GM23338 (cell line): ENCODE measurements around the gene TNFRSF8. TPM values are rescaled to one million over a fixed set of nuclear protein-coding genes. Genes with fewer than 3 reads are reported as not detected.

ENCODE experiments used
- ATAC-seq: fragments of 200-7000 bp; cut with Tn5 transposase; 3 replicates; pipeline ENCODE4 v1.9.1; 2020
- DNase-seq: peaks from one replicate; pipeline ENCODE4 v3.0.0-alpha.2; 2015; ENCODE audit warnings: low spot score
- H2AFZ ChIP-seq: fragments of 200-600 bp; sonication (generic); 2 replicates; pipeline ENCODE4 v1.8.0; 2016; ENCODE audit warnings: antibody characterized with exemption, mild to moderate bottlenecking, moderate library complexity
- H3F3A ChIP-seq: fragments of 200-600 bp; sonication (generic); replicated peaks from 2 replicates; pipeline ENCODE4 v1.8.0; 2017; ENCODE audit warnings: antibody characterized with exemption, mixed run types, low read depth
- H3K27ac ChIP-seq: fragments of 200-600 bp; sonication (generic); 2 replicates; pipeline ENCODE4 v1.6.1; 2016; ENCODE audit warnings: low read depth
- H3K27me3 ChIP-seq: fragments of 200-600 bp; sonication (generic); 2 replicates; pipeline ENCODE4 v1.8.0; 2016; ENCODE audit warnings: mild to moderate bottlenecking, mixed run types, moderate library complexity; ENCODE audit not compliant: insufficient read depth
- H3K36me3 ChIP-seq: fragments of 200-600 bp; sonication (generic); 2 replicates; pipeline ENCODE4 v1.8.0; 2016; ENCODE audit warnings: mild to moderate bottlenecking; ENCODE audit not compliant: insufficient read depth
- H3K4me1 ChIP-seq: fragments of 200-600 bp; sonication (generic); 2 replicates; pipeline ENCODE4 v1.8.0; 2016; ENCODE audit warnings: mild to moderate bottlenecking, moderate library complexity; ENCODE audit not compliant: insufficient read depth
- H3K4me2 ChIP-seq: fragments of 200-600 bp; sonication (generic); 2 replicates; pipeline ENCODE4 v1.7.1; 2017; ENCODE audit warnings: mixed run types
- H3K4me3 ChIP-seq: fragments of 200-600 bp; sonication (generic); 2 replicates; pipeline ENCODE4 v1.6.1; 2016; ENCODE audit warnings: mixed run types
- H3K79me2 ChIP-seq: fragments of 200-600 bp; sonication (generic); replicated peaks from 2 replicates; pipeline ENCODE4 v1.8.0; 2017; ENCODE audit warnings: mild to moderate bottlenecking; ENCODE audit not compliant: insufficient read depth
- H3K9me2 ChIP-seq: fragments of 200-600 bp; sonication (generic); 2 replicates; pipeline ENCODE4 v1.8.0; 2017; ENCODE audit not compliant: insufficient read depth
- H4K20me1 ChIP-seq: fragments of 200-600 bp; sonication (generic); replicated peaks from 2 replicates; pipeline ENCODE4 v1.8.0; 2017; ENCODE audit warnings: mild to moderate bottlenecking; ENCODE audit not compliant: insufficient read depth
- H3K27ac Mint-ChIP-seq: 2 replicates; pipeline ENCODE4 v1.8.0; 2020; ENCODE audit warnings: inconsistent platforms, mild to moderate bottlenecking, moderate library complexity, mixed read lengths
- H3K27me3 Mint-ChIP-seq: 3 replicates; pipeline ENCODE4 v1.8.0; 2022; ENCODE audit warnings: low read depth, mild to moderate bottlenecking, moderate library complexity, mixed read lengths, inconsistent platforms; ENCODE audit not compliant: insufficient read depth, poor library complexity
- H3K36me3 Mint-ChIP-seq: 3 replicates; pipeline ENCODE4 v1.8.0; 2021; ENCODE audit warnings: low read depth, mild to moderate bottlenecking, inconsistent platforms, moderate library complexity, mixed read lengths
- H3K4me1 Mint-ChIP-seq: 3 replicates; pipeline ENCODE4 v1.8.0; 2020; ENCODE audit warnings: mild to moderate bottlenecking, inconsistent platforms, mixed read lengths
- H3K4me3 Mint-ChIP-seq: 3 replicates; pipeline ENCODE4 v1.8.0; 2021; ENCODE audit warnings: moderate library complexity, mild to moderate bottlenecking, inconsistent platforms, mixed read lengths
- H3K9me3 Mint-ChIP-seq: 3 replicates; pipeline ENCODE4 v1.8.0; 2020; ENCODE audit warnings: moderate library complexity, mild to moderate bottlenecking, inconsistent platforms, mixed read lengths
- CREB1 ChIP-seq: fragments of 250-450 bp; sonication (Bioruptor Pico); IDR thresholded peaks from 2 replicates; pipeline ENCODE4 v1.5.0; 2020; ENCODE audit warnings: low read depth, mild to moderate bottlenecking, moderate library complexity
- CTCF ChIP-seq, 2 experiments: fragments of 200-600 bp in 1 of 2; sonication (generic) in 1 of 2; conservative IDR thresholded peaks; 2 replicates each; pipeline versions ENCODE4 v1.5.1 to v1.6.1; 2016 to 2017; ENCODE audit warnings: antibody characterized with exemption in 2 of 2, low read depth in 2 of 2, mild to moderate bottlenecking in 2 of 2, moderate library complexity in 1 of 2
- ETS1 ChIP-seq: IDR thresholded peaks from 2 replicates; pipeline ENCODE4 v1.6.1; 2016; ENCODE audit warnings: antibody characterized with exemption
- EZH2 ChIP-seq: fragments of 200-600 bp; sonication (generic); IDR thresholded peaks from one replicate; pipeline ENCODE4 v1.8.0; 2017; ENCODE audit warnings: antibody characterized with exemption, mild to moderate bottlenecking, low read depth; ENCODE audit not compliant: unreplicated experiment
- EZH2phosphoT487 ChIP-seq: fragments of 200-600 bp; sonication (generic); IDR thresholded peaks from one replicate; pipeline ENCODE4 v1.8.1; 2018; ENCODE audit warnings: antibody characterized with exemption; ENCODE audit not compliant: unreplicated experiment
- JUNB ChIP-seq: IDR thresholded peaks from one replicate; pipeline ENCODE4 v1.6.1; 2016; ENCODE audit warnings: antibody characterized with exemption; ENCODE audit not compliant: unreplicated experiment
- NANOG ChIP-seq: IDR thresholded peaks from 2 replicates; pipeline ENCODE4 v1.6.1; 2016; ENCODE audit warnings: antibody characterized with exemption, borderline replicate concordance
- POLR2AphosphoS5 ChIP-seq: IDR thresholded peaks from 2 replicates; pipeline ENCODE4 v1.6.1; 2016; ENCODE audit warnings: antibody characterized with exemption, low read depth
- REST ChIP-seq: IDR thresholded peaks from one replicate; pipeline ENCODE4 v1.6.1; 2018; ENCODE audit warnings: antibody characterized with exemption; ENCODE audit not compliant: unreplicated experiment
- STAT1 ChIP-seq: IDR thresholded peaks from one replicate; pipeline ENCODE4 v1.6.1; 2016; ENCODE audit warnings: antibody characterized with exemption; ENCODE audit not compliant: unreplicated experiment
- ZNF114 ChIP-seq: fragments of 250-450 bp; sonication (Bioruptor Pico); IDR thresholded peaks from 2 replicates; pipeline ENCODE4 v1.5.0; 2020; ENCODE audit warnings: mild to moderate bottlenecking, moderate library complexity
- ZNF331 ChIP-seq: fragments of 250-450 bp; sonication (Bioruptor Pico); IDR thresholded peaks from 2 replicates; pipeline ENCODE4 v1.5.0; 2020; ENCODE audit warnings: low read depth, mild to moderate bottlenecking, moderate library complexity
- ZNF462 ChIP-seq: fragments of 250-450 bp; sonication (Bioruptor Pico); IDR thresholded peaks from 2 replicates; pipeline ENCODE4 v1.5.0; 2020; ENCODE audit warnings: mild to moderate bottlenecking, moderate library complexity
- polyA plus RNA-seq: library from polyadenylated mRNA; unstranded; fragments of >200 nt; fragmentation: Nextera tagmentation; extraction: Ambion mirVana; gene quantifications from 2 replicates; pipeline ENCODE4 v1.2.1, GENCODE V29; 2016
- total RNA-seq: library from RNA; depleted of rRNA; stranded (reverse); fragments of >200 nt; shearing (Covaris generic); gene quantifications from 2 replicates; pipeline ENCODE4 v1.2.3, GENCODE V29; 2014

Gene TNFRSF8
- total and polyA plus RNA-seq, 2 experiments from 2014 or later = 11.7 to 28.2 TPM

- no peaks in the 10 kb centered on the region for H4K20me1 ChIP-seq
- no peak overlapping the region for H3K4me2 ChIP-seq
- H3K36me3 Mint-ChIP-seq = peaks cover 10% of the 10 kb centered on the region
- peaks cover 18% of the 10 kb centered on the region for H3K27me3 Mint-ChIP-seq
- peaks cover 24% of the 10 kb centered on the region for H3K4me1 Mint-ChIP-seq
- no peak overlapping the region for H3K4me3 ChIP-seq
- H3K27ac Mint-ChIP-seq = no peak overlapping the region
- no peaks in the 10 kb centered on the region for H3K36me3 ChIP-seq
- no peaks in the 10 kb centered on the region for H3F3A ChIP-seq
- peaks cover 15% of the 10 kb centered on the region for H3K4me1 ChIP-seq
- peaks cover 15% of the 10 kb centered on the region for H3K9me3 Mint-ChIP-seq
- DNase-seq = no peak
- H3K9me2 ChIP-seq = no peaks in the 10 kb centered on the region
- H3K27ac ChIP-seq = no peak overlapping the region
- H3K79me2 ChIP-seq = no peaks in the 10 kb centered on the region
- no peak overlapping the region for H2AFZ ChIP-seq
- no peak overlapping the region for H3K4me3 Mint-ChIP-seq
- no peaks in the 10 kb centered on the region for H3K27me3 ChIP-seq
- TF ChIP-seq REST (no peak), EZH2 (no peak), POLR2AphosphoS5 (no peak), CTCF (conservative IDR thresholded peaks at IDR 0.05; ENCODE audit: low read depth in 2 of 2) (no peak), ETS1 (no peak), NANOG (no peak), STAT1 (no peak), ZNF114 (CRISPR knock-in tag) (no peak), JUNB (no peak), ZNF462 (no peak), EZH2phosphoT487 (no peak), ZNF331 (CRISPR knock-in tag) (no peak), CREB1 (CRISPR knock-in tag) (no peak)
- ATAC-seq = no peak
Measured at GRCh38 chr1:12180315-12180714, 117.2 kb downstream of the TNFRSF8 start.
